H1 (cell line): Measurements from ENCODE around the gene C16orf46. TPM values are rescaled to one million over a fixed set of nuclear protein-coding genes. Genes with fewer than 3 reads are reported as not detected.

Source experiments
- CTCF ChIA-PET: fragments of 300-600 bp; sonication (Branson Sonifier 250); formaldehyde crosslinking; loops from one replicate; lab custom pipeline; 2021; ENCODE audit not compliant: partially characterized antibody; lab: Charles Lee
- POLR2A ChIA-PET: fragments of 300-600 bp; sonication (Branson Sonifier 250); formaldehyde crosslinking; loops from one replicate; lab custom pipeline; 2021; ENCODE audit warnings: inconsistent platforms; ENCODE audit not compliant: partially characterized antibody; lab: Charles Lee
- DNase-seq, 2 experiments: peaks; one replicate each; pipeline versions ENCODE4 v3.0.0 to v3.0.0-alpha.2; 2010 to 2022; ENCODE audit warnings: low spot score in 2 of 2, low read depth in 1 of 2, mixed read lengths in 1 of 2
- FAIRE-seq: peaks from 2 replicates; lab custom pipeline; 2011; peaks lifted over from hg19 to GRCh38; lab: Jason Lieb, UNC
- H2AFZ ChIP-seq: 2 replicates; pipeline ENCODE4 v1.8.1; 2012; ENCODE audit warnings: low read length, inconsistent platforms
- H2AK5ac ChIP-seq: 2 replicates; pipeline ENCODE4 v1.6.1; 2013; ENCODE audit warnings: low read depth, low read length
- H2BK120ac ChIP-seq: replicated peaks from 2 replicates; pipeline ENCODE3; 2013; ENCODE audit warnings: low read depth, low read length, inconsistent platforms
- H2BK12ac ChIP-seq: 2 replicates; pipeline ENCODE4 v1.6.1; 2013; ENCODE audit warnings: low read depth, low read length
- H2BK15ac ChIP-seq: 2 replicates; pipeline ENCODE4 v1.6.1; 2013; ENCODE audit warnings: low read length
- H2BK20ac ChIP-seq: 2 replicates; pipeline ENCODE4 v1.6.1; 2013; ENCODE audit warnings: low read length
- H2BK5ac ChIP-seq: 2 replicates; pipeline ENCODE4 v1.6.1; 2013; ENCODE audit warnings: low read depth, low read length
- H3K14ac ChIP-seq: 2 replicates; pipeline ENCODE4 v1.6.1; 2013; ENCODE audit warnings: inconsistent platforms; ENCODE audit not compliant: insufficient read length
- H3K18ac ChIP-seq: 2 replicates; pipeline ENCODE4 v1.6.1; 2013; ENCODE audit warnings: low read length; ENCODE audit errors: extremely low read depth
- H3K23ac ChIP-seq: 2 replicates; pipeline ENCODE4 v1.6.1; 2013; ENCODE audit warnings: inconsistent platforms; ENCODE audit not compliant: insufficient read length
- H3K23me2 ChIP-seq: 2 replicates; pipeline ENCODE4 v1.6.1; 2013; ENCODE audit warnings: low read depth, low read length
- H3K27ac ChIP-seq: 2 replicates; pipeline ENCODE4 v1.6.1; 2011; ENCODE audit warnings: low read depth, low read length, inconsistent platforms
- H3K27me3 ChIP-seq, 4 experiments: replicated peaks in 1 of 4; 1 replicate in 1 of 4; 2 replicates in 3 of 4; pipeline versions ENCODE4 v1.6.1 to v1.8.1; 2011 to 2013; ENCODE audit warnings: low read length in 3 of 4, mild to moderate bottlenecking in 3 of 4, inconsistent platforms in 2 of 4, mixed read lengths in 2 of 4, moderate library complexity in 1 of 4; ENCODE audit not compliant: control insufficient read depth in 3 of 4, insufficient read depth in 3 of 4; ENCODE audit errors: extremely low read depth in 1 of 4
- H3K36me3 ChIP-seq, 4 experiments: 2 replicates each; pipeline versions ENCODE4 v1.6.1 to v1.8.1; 2011 to 2013; ENCODE audit warnings: mild to moderate bottlenecking in 4 of 4, low read length in 3 of 4, moderate library complexity in 2 of 4, control low read depth in 1 of 4, inconsistent platforms in 1 of 4; ENCODE audit not compliant: insufficient read depth in 4 of 4, control insufficient read depth in 2 of 4
- H3K4ac ChIP-seq: replicated peaks from 2 replicates; pipeline ENCODE3; 2013; ENCODE audit warnings: low read length, low read depth, mixed read lengths, inconsistent platforms; ENCODE audit not compliant: insufficient read length
- H3K4me1 ChIP-seq, 4 experiments: replicated peaks in 1 of 4; 1 replicate in 1 of 4; 2 replicates in 3 of 4; pipeline versions ENCODE4 v1.6.1 to v1.8.1; 2011 to 2013; ENCODE audit warnings: low read length in 3 of 4, inconsistent platforms in 2 of 4, mixed read lengths in 1 of 4; ENCODE audit not compliant: insufficient read depth in 4 of 4, control insufficient read depth in 3 of 4
- H3K4me2 ChIP-seq, 2 experiments: 2 replicates each; pipeline versions ENCODE4 v1.6.1 to v1.8.1; 2011 to 2013; ENCODE audit warnings: low read depth in 2 of 2, low read length in 2 of 2, control low read depth in 1 of 2, inconsistent platforms in 1 of 2, mild to moderate bottlenecking in 1 of 2; ENCODE audit not compliant: insufficient read depth in 1 of 2
- H3K4me3 ChIP-seq, 4 experiments: fragments of 200-600, 300-600 bp in 1 of 4; sonication (generic), shearing (Covaris generic), sonication (Bioruptor Twin) in 1 of 4; 2 replicates each; pipeline versions ENCODE4 v1.5.1 to v1.8.1; 2011 to 2016; ENCODE audit warnings: low read length in 4 of 4, low read depth in 3 of 4, control low read depth in 2 of 4, inconsistent platforms in 2 of 4, mild to moderate bottlenecking in 2 of 4, mixed read lengths in 1 of 4, moderate library complexity in 1 of 4; ENCODE audit not compliant: insufficient read depth in 2 of 4; ENCODE audit errors: extremely low read depth in 1 of 4
- H3K56ac ChIP-seq: replicated peaks from 2 replicates; pipeline ENCODE3; 2013; ENCODE audit warnings: low read depth, mild to moderate bottlenecking, mixed read lengths, low read length, inconsistent platforms; ENCODE audit not compliant: insufficient read length
- H3K79me1 ChIP-seq: 2 replicates; pipeline ENCODE4 v1.6.1; 2013; ENCODE audit warnings: low read depth, low read length, control low read depth
- H3K79me2 ChIP-seq, 2 experiments: 2 replicates each; pipeline versions ENCODE4 v1.6.1 to v1.8.1; 2012 to 2013; ENCODE audit warnings: low read length in 2 of 2, mild to moderate bottlenecking in 2 of 2, inconsistent platforms in 1 of 2; ENCODE audit not compliant: insufficient read depth in 2 of 2, control insufficient read depth in 1 of 2
- H3K9ac ChIP-seq, 4 experiments: replicated peaks in 1 of 4; 1 replicate in 1 of 4; 2 replicates in 3 of 4; pipeline versions ENCODE4 v1.6.1 to v1.8.1; 2011 to 2013; ENCODE audit warnings: low read depth in 3 of 4, low read length in 3 of 4, control low read depth in 2 of 4, mild to moderate bottlenecking in 2 of 4, moderate library complexity in 2 of 4, inconsistent platforms in 1 of 4; ENCODE audit errors: extremely low read depth in 1 of 4
- H3K9me3 ChIP-seq, 2 experiments: 2 replicates each; pipeline versions ENCODE4 v1.6.1 to v1.8.1; 2012 to 2013; ENCODE audit warnings: mild to moderate bottlenecking in 2 of 2, moderate library complexity in 2 of 2, control low read depth in 1 of 2, inconsistent platforms in 1 of 2, low read depth in 1 of 2, low read length in 1 of 2, mixed read lengths in 1 of 2; ENCODE audit not compliant: insufficient read depth in 2 of 2
- H4K20me1 ChIP-seq, 2 experiments: replicated peaks in 1 of 2; 2 replicates each; pipeline versions ENCODE3 to v1.8.1; 2011 to 2013; ENCODE audit warnings: inconsistent platforms in 2 of 2, low read length in 2 of 2, mild to moderate bottlenecking in 1 of 2; ENCODE audit not compliant: insufficient read depth in 2 of 2, control insufficient read depth in 1 of 2
- H4K5ac ChIP-seq: 2 replicates; pipeline ENCODE4 v1.6.1; 2013; ENCODE audit warnings: low read length, low read depth, mixed read lengths, inconsistent platforms; ENCODE audit not compliant: insufficient read length
- H4K8ac ChIP-seq: 2 replicates; pipeline ENCODE4 v1.8.0; 2013; ENCODE audit warnings: mild to moderate bottlenecking, moderate library complexity, low read length, inconsistent platforms; ENCODE audit not compliant: insufficient read depth; ENCODE audit errors: extremely low read depth
- H4K91ac ChIP-seq: replicated peaks from 2 replicates; pipeline ENCODE3; 2013; ENCODE audit warnings: low read length, mixed read lengths, inconsistent platforms; ENCODE audit not compliant: insufficient read length
- EP300 ChIP-seq, 2 experiments: IDR thresholded peaks; 1 replicate in 1 of 2; 2 replicates in 1 of 2; pipeline ENCODE4 v1.6.1; 2011 to 2012; ENCODE audit warnings: low read depth in 2 of 2, low read length in 2 of 2, mild to moderate bottlenecking in 2 of 2, borderline replicate concordance in 1 of 2, inconsistent platforms in 1 of 2, moderate library complexity in 1 of 2
- KDM1A ChIP-seq: fragments of 200-600, 300-600 bp; sonication (generic); IDR thresholded peaks from 2 replicates; pipeline ENCODE4 v1.7.1; 2016; ENCODE audit warnings: mild to moderate bottlenecking, low read length, borderline replicate concordance
- NRF1 ChIP-seq: IDR thresholded peaks from 2 replicates; pipeline ENCODE4 v1.6.1; 2011; ENCODE audit warnings: mild to moderate bottlenecking, low read depth, low read length, improper control_type of control experiment
- POU5F1 ChIP-seq: IDR thresholded peaks from 2 replicates; pipeline ENCODE4 v1.6.1; 2011; ENCODE audit warnings: low read depth, mild to moderate bottlenecking, low read length, moderate library complexity
- RXRA ChIP-seq: IDR thresholded peaks from 2 replicates; pipeline ENCODE4 v1.6.1; 2011; ENCODE audit warnings: low read depth, mild to moderate bottlenecking, low read length, moderate library complexity; ENCODE audit not compliant: insufficient read depth
- SP2 ChIP-seq: IDR thresholded peaks from 2 replicates; pipeline ENCODE4 v1.6.1; 2012; ENCODE audit warnings: mild to moderate bottlenecking, low read length, inconsistent platforms
- TAF7 ChIP-seq: optimal IDR thresholded peaks from 2 replicates; pipeline ENCODE3; 2011; ENCODE audit warnings: low read depth, mild to moderate bottlenecking, inconsistent platforms, low read length, moderate library complexity, borderline replicate concordance
- WGBS, 2 experiments: shearing (Covaris generic) in 1 of 2; methylation state at CpG; one replicate each; pipeline versions ENCODE4 v1.1.6 to v1.1.7; 2013 to 2015; ENCODE audit warnings: low lambda C conversion rate in 2 of 2, mixed read lengths in 2 of 2, inconsistent platforms in 1 of 2, low coverage in 1 of 2, missing lambda C conversion rate in 1 of 2; ENCODE audit not compliant: insufficient replicate concordance in 2 of 2, insufficient coverage in 1 of 2, insufficient read length in 1 of 2; ENCODE audit errors: extremely low coverage in 1 of 2, missing lambda C conversion rate in 1 of 2; 5-methylcytosine and 5-hydroxymethylcytosine counted together
- polyA plus RNA-seq, 7 experiments: library from polyadenylated mRNA; depleted of rRNA in 3 of 7; stranded (reverse) in 5 of 7; unstranded in 2 of 7; fragments of >200 nt in 5 of 7; fragments of 200-250 nt in 2 of 7; gene quantifications; 1 replicate in 5 of 7; 2 replicates in 1 of 7; 4 replicates in 1 of 7; pipeline versions ENCODE4 v1.2.1 to v1.2.3, GENCODE V29; 2011 to 2013; ENCODE audit warnings: missing spikeins in 2 of 7, mixed read lengths in 2 of 7
- total RNA-seq: library from RNA; stranded (reverse); fragmentation: NEBNext Ultra II Directional; extraction: Animal tissue kit (Norgen Biotek cat#: 25700); gene quantifications from 2 replicates; pipeline ENCODE4 v1.2.1, GENCODE V29; 2021

C16orf46 gene
- total and polyA plus RNA-seq, 2 of the 8 experiments (the other 6 are each of a cell fraction or from before 2014, with no cell fraction given) = 0.48 to 0.60 TPM

DNA sequence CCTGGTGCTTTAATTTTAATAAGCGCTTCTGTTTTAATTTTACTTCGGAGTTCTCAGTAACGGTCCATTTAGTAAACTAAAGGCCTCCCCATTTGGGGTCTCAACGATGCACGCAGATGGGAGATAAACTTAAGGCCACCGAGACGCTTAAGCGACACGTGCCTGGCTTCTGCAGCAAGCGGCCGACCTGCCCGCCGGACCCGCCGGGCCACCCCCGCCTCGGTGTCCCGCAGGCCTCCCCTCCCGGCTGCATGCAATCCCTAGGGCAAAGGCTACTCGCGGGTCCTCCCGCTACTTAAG is 18.6 kb upstream of the C16orf46 start:
- Histone ChIP-seq H4K5ac (peak overlapping the region; percentile 56), H4K91ac (peak overlapping the region; percentile 55), H3K23me2 (0 out of 2 replicates have a peak, but pooled peaks cover 3% of the 10 kb centered on the region), H3K4me1 (no peaks in the 10 kb centered on the region), H3K27ac (peak overlapping the region; percentile 39; the same call in 1 of the 2 replicates), H3K4me2 (peak overlapping the region; percentile 62 to 65), H4K20me1 (no peaks in the 10 kb centered on the region), H2BK15ac (no peak overlapping the region), H4K8ac (peak overlapping the region; percentile 71), H3K56ac (peak overlapping the region; percentile 78), H2AK5ac (no peak overlapping the region), H3K79me2 (peaks cover 5 to 43% of the 10 kb centered on the region in 2 experiments), H2BK5ac (peak overlapping the region; percentile 52; the same call in 1 of the 2 replicates), H3K27me3 (no peaks in the 10 kb centered on the region), H3K79me1 (peaks cover 2% of the 10 kb centered on the region; the same call in 1 of the 2 replicates), H3K9me3 (no peaks in the 10 kb centered on the region), H3K4me3 (peak overlapping the region; percentile 64 to 93 (median 76)), H2AFZ (no peak overlapping the region), H3K14ac (no peak overlapping the region), H2BK12ac (no peak overlapping the region), H3K23ac (no peak overlapping the region), H3K36me3 (peaks cover 0 to 10% (median 0%) of the 10 kb centered on the region in 4 experiments; a peak in 1 of 8 replicates), H2BK20ac (no peak overlapping the region), H3K9ac (peak overlapping the region; percentile 58 to 85 (median 76)), H2BK120ac (no peak overlapping the region), H3K18ac (no peak overlapping the region), H3K4ac (peak overlapping the region; percentile 69)
- CTCF ChIA-PET = no interaction called here
- no peak for TF ChIP-seq EP300 (IDR thresholded peaks at IDR 0.05; ENCODE audit: borderline replicate concordance in 1 of 2, low read depth in 2 of 2, low read length in 2 of 2)
- TF ChIP-seq KDM1A = no peak
- TF ChIP-seq SP2 = no peak
- no peak for TF ChIP-seq NRF1
- TF ChIP-seq RXRA = no peak
- no peak for TF ChIP-seq POU5F1
- TF ChIP-seq TAF7 = no peak
- FAIRE-seq (no peak), DNase-seq (no peak)
- 4% methylated on average over 19 of the region's 22 CpGs; no CpG with 5 or more reads in 1 of the 2 experiments for WGBS, 2 experiments
- POLR2A ChIA-PET = interaction anchor here (1.0 to 1.6 kb wide), 2 partner anchors 19 to 48 kb away, joined by 3 to 4 read pairs; partner anchors contain the start of gene C16orf46
